ENCODE measurements around the gene ABHD6.

Gene ABHD6

DNA sequence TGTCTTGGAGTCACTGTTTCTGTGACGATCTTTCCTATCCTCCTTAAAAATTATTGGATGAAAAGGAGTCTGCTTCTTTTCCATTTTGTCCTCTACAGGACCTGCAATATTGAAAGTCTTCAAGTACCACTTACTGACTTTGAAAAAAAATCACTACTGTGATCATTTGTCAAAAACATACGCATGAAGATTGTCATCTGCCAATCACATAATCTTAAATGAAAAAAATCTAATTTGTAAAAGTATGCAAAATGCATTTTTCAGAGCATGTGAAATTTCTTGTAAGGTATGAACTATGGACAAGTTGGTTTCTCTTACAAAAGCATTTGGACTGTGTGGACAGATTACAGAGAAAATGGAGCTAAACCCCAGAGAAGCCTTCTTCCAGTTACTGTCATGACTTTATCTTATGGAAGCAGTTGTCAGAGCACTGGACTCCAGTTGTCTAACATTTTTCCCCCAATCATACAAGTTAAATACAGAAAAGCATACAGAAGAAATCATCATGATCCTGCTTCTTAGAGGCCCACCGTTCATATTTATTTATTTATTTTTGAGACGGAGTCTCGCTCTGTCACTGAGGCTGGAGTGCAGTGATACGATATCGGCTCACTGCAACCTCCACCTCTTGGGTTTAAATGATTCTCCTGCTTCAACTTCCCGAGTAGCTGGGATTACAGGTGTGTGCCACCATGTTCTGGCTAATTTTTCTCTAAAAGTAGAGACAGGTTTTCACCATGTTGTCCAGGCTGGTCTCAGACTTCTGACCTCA is 91.7 kb downstream of the ABHD6 start:
- TF ChIP-seq Cebpa-rat (IDR thresholded peaks at IDR 0.05): no peak
- Histone ChIP-seq H3K4me2 (no peak overlapping the region), H4K20me1 (no peaks in the 10 kb centered on the region), H3K36me3 (no peaks in the 10 kb centered on the region), H3K4me1 (peaks cover 46% of the 10 kb centered on the region), H3K9ac (no peak overlapping the region), H3K9me3 (no peaks in the 10 kb centered on the region), H3K27me3 (no peaks in the 10 kb centered on the region), H3K4me3 (no peak overlapping the region), H3K27ac (no peak overlapping the region)

DNA sequence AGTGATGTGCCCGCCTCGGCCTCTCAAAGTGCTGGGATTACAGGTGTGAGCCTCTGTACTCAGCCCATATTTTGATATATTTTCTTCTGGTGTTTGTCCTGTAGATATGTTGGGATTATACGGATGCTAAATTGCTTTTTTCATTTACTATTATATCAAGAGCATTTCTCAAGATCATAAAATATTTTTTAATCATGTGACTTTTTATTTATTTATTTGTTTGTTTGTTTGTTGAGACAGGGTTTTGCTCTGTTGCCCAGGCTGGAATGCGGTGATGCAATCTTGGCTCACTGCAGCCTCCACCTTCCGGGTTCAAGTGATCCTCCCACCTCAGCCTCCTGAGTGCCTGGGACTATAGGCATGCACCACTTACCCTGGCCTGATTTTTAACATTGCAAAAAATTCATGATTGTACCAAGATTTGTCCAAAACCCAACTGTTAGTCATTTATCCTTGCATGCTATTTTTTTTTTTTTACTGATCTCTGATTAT is 92.4 kb downstream of the ABHD6 start:
- Histone ChIP-seq H3K4me3 (no peak overlapping the region), H3K9me3 (no peaks in the 10 kb centered on the region), H3K4me1 (peaks cover 40% of the 10 kb centered on the region), H3K9ac (no peak overlapping the region), H3K27ac (no peak overlapping the region), H3K27me3 (no peaks in the 10 kb centered on the region), H4K20me1 (no peaks in the 10 kb centered on the region), H3K36me3 (no peaks in the 10 kb centered on the region), H3K4me2 (no peak overlapping the region)
- no peak for TF ChIP-seq Cebpa-rat (IDR thresholded peaks at IDR 0.05)

DNA sequence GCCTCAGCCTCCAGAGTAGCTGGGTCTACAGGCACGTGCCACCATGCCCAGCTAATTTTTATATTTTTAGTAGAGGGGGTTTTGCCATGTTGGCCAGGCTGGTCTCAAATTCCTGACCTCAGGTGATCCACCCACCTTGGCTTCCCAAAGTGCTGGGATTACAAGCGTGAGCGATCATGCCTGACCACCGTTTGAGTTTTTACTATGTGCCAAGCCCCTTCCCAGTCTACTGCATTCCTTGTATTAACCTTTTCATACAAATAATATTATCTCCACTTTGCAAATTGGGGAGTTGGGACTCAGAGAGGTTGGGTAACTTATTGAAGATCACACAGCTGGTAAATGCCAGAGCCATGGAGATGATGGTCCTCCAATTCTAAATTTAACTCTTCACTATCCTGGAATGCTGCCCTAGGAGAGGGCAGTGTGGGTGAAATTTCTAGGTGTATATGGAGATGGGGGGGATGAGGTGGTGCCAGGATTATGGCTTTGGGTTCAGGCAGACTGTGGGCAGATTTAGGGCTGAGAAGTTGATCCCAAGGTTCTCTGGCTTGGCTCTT is 94.1 kb downstream of the ABHD6 start:
- Histone ChIP-seq H3K4me3 (peak overlapping the region; percentile 98), H3K9me3 (no peaks in the 10 kb centered on the region), H3K4me2 (peak overlapping the region; percentile 87), H4K20me1 (no peaks in the 10 kb centered on the region), H3K27me3 (no peaks in the 10 kb centered on the region), H3K4me1 (peaks cover 44% of the 10 kb centered on the region), H3K27ac (peak overlapping the region; percentile 93; the same call in 1 of the 2 replicates), H3K9ac (peak overlapping the region; percentile 92; the same call in 1 of the 2 replicates), H3K36me3 (peaks cover 7% of the 10 kb centered on the region; the same call in 1 of the 2 replicates)
- no peak for TF ChIP-seq Cebpa-rat (IDR thresholded peaks at IDR 0.05)

DNA sequence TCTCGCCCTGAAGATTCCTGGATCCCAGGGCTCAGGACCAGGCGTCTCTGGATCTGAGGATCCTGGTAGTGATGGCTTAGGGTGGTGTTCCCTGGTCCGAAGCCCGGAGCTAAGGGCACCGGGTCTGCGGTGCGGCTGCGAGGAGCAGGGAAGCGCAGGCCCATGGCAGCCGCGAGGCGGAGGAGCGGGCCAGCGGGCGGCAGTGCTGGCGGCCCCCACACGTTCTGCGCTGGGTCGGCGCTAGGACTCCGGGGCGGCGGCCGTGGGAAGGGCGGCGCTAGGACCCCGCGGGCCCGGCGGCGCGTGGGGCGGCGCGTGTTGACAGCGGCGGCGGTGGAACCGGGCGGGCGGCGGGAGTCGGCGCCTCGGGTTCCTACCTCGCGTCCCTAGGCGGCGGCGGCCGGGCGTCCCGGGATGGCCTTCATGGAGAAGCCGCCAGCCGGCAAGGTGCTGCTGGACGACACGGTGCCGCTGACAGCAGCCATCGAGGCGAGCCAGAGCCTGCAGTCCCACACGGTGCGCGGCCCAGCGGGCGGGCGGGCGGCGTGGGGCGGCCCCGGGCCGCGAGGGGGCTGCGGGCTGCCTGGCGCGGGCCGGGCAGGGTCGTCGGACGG is 95.1 kb downstream of the ABHD6 start, which contains the start of gene PXK:
TSS of gene PXK (plus strand) at position 318 of the 614 bp plus-strand sequence. CDS start at position 415, 97 bp downstream.
- H3K4me1 ChIP-seq: peaks cover 49% of the 10 kb centered on the region
- no peaks in the 10 kb centered on the region for H4K20me1 ChIP-seq
- no peaks in the 10 kb centered on the region for H3K27me3 ChIP-seq
- peaks cover 17% of the 10 kb centered on the region for H3K36me3 ChIP-seq
- H3K9ac ChIP-seq: peak within 1 kb of the TSS; percentile 92
- no peak for TF ChIP-seq Cebpa-rat (IDR thresholded peaks at IDR 0.05)
- no peaks in the 10 kb centered on the region for H3K9me3 ChIP-seq
- peak within 1 kb of the TSS; percentile 98 for H3K4me3 ChIP-seq
- H3K4me2 ChIP-seq: peak within 1 kb of the TSS; percentile 87
- peak within 1 kb of the TSS; percentile 93 for H3K27ac ChIP-seq

DNA sequence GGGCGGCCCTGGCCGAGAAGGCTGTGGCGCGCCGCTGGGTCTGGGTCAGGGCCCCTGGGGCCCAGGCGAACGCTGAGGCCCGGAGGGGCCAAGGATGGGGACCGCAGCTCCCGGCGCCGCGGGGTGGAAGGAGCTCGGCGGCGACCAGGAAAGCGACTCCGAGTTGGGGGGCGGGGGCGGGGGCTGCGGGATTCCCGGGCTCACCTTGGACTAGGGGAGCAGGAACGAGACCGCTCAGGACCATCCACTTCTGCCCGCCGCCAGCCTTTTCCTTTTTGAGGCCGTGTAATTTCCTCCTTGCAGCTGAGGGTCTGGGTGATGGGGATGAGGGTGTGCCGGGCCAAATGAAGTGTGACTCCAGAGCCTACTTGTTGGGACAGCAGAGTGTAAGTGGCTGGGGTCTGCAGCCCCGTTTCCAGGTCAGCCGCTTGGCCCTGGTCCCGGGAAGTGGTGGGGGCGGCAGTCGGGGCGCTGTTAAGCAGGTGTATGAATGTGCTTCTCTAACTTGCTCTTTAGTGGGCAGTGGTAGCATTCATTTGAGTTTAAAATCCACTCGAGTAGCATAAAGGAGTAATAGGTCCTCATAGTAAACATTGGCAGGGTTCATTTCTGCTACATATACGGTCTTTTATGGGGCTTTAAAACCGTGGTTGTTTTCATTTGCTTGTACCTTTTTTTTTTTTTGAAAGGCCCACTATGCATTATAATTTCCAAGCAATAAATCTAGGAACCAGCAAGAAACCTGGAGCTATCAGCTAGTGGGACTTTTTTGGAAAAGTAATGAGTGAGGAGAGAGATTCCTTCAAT is 95.8 kb downstream of the ABHD6 start:
- H3K4me1 ChIP-seq: peaks cover 53% of the 10 kb centered on the region
- H3K9ac ChIP-seq: peak overlapping the region; percentile 92
- H3K4me2 ChIP-seq: peak overlapping the region; percentile 87
- H4K20me1 ChIP-seq: no peaks in the 10 kb centered on the region
- H3K9me3 ChIP-seq: no peaks in the 10 kb centered on the region
- peaks cover 24% of the 10 kb centered on the region for H3K36me3 ChIP-seq
- peak overlapping the region; percentile 93 for H3K27ac ChIP-seq
- peak overlapping the region; percentile 98 for H3K4me3 ChIP-seq
- no peak for TF ChIP-seq Cebpa-rat (IDR thresholded peaks at IDR 0.05)
- H3K27me3 ChIP-seq: no peaks in the 10 kb centered on the region

DNA sequence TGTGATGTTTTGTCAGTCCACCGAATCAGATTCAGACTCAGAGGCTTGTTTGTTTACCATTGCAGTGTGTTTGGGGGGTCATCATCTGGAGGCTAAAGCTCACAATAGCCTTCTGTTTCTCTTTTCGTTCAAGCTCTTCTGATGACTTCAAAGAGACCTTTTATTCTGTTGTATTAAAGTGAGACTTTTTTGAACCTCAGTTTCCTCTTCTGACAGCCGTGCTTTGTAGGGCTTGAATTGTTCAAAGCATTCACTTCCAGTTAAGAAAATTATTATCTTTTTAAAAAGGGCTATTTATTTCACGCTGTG is 96.4 kb downstream of the ABHD6 start:
- H3K27ac ChIP-seq: peak overlapping the region; percentile 93
- peak overlapping the region; percentile 92 for H3K9ac ChIP-seq

DNA sequence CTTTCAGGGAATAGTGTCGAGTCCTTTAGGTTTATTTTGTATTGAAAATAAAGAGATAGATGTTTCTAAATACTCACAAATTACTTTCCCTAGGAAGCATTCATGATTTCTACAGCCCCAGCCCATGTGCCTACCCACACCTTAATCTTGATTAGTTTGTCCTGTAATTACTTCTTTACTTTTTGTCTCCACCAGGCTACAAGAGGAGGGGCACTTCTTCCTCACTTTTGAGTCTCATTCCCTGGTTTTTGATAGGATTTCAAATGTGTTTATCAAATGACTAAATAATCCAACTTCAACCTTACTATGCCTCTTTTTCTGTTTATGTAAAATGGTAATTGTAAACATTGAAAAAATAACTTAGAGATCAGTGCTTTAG is 96.9 kb downstream of the ABHD6 start:
- peak overlapping the region; percentile 92 for H3K9ac ChIP-seq
- H3K4me1 ChIP-seq: peaks cover 63% of the 10 kb centered on the region
- peaks cover 35% of the 10 kb centered on the region for H3K36me3 ChIP-seq
- no peak for TF ChIP-seq Cebpa-rat (IDR thresholded peaks at IDR 0.05)
- peak overlapping the region; percentile 93 for H3K27ac ChIP-seq
- H3K27me3 ChIP-seq: no peaks in the 10 kb centered on the region
- H4K20me1 ChIP-seq: no peaks in the 10 kb centered on the region
- peak overlapping the region; percentile 87 for H3K4me2 ChIP-seq
- peak overlapping the region; percentile 98 for H3K4me3 ChIP-seq
- no peaks in the 10 kb centered on the region for H3K9me3 ChIP-seq

More for the DNA sequence above, 96.4 kb downstream of the ABHD6 start:
- no peak for TF ChIP-seq Cebpa-rat (IDR thresholded peaks at IDR 0.05)
- H3K4me1 ChIP-seq: peaks cover 58% of the 10 kb centered on the region
- H3K27me3 ChIP-seq: no peaks in the 10 kb centered on the region
- no peaks in the 10 kb centered on the region for H4K20me1 ChIP-seq
- no peaks in the 10 kb centered on the region for H3K9me3 ChIP-seq
- H3K4me2 ChIP-seq: peak overlapping the region; percentile 87
- peak overlapping the region; percentile 98 for H3K4me3 ChIP-seq
- peaks cover 30% of the 10 kb centered on the region for H3K36me3 ChIP-seq

DNA sequence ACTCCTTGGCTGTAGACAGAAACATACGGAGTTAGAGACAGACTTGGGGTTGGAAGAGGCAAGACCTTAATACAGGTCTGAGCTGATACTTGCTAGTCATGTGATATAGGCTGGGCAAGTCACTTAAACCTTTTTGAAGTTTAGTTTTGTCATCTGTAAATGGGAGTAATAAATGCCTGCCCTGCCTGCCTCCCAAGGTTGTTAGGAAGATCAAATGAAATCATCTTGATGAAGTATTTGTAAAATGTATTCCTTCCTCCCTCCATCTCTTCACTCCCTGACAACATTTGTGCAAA is 98.0 kb downstream of the ABHD6 start:
- H3K4me3 ChIP-seq: peak overlapping the region; percentile 98
- H4K20me1 ChIP-seq: no peaks in the 10 kb centered on the region
- peak overlapping the region; percentile 93 for H3K27ac ChIP-seq

DNA sequence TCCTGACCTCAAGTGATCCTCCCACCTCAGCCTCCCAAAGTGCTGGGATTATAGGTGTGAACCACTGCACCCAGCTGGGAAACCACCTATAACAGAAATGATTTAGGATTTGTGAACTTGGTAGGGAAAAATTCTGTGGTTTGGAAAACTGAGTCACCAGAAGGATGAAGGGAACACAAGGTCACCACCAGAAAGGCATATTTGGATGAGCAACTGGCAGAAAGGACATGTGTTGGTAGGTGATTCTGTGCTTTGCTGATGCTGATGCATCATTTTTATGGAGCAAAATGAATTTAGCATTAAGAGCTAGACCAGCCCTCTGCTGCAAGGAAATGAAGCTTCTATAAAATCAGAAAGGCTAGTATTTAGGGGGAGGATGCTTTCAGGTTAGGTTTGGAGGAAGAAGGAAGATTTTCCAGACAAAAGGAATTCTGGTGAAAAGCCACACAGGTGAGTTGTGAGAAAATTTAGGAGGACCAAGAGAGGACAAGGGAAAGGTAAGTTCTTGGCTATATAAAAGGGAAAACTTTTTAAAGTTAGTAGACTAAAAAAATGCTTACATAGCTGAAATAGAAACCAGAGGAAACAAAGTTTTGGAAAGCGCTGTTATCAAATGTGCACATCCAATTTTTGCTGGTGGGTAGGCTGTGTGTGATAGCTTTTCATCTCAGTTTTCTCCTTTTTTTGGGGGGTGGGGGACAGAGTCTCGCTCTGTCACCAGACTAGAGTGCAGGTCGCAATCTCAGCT is 98.7 kb downstream of the ABHD6 start:
- H3K9me3 ChIP-seq: no peaks in the 10 kb centered on the region
- H3K4me3 ChIP-seq: no peak overlapping the region
- H3K4me2 ChIP-seq: peak overlapping the region; percentile 87
- peak overlapping the region; percentile 23; the same call in 1 of the 2 replicates for H3K9ac ChIP-seq
- peaks cover 66% of the 10 kb centered on the region for H3K4me1 ChIP-seq
- peak overlapping the region; percentile 93; the same call in 1 of the 2 replicates for H3K27ac ChIP-seq
- H3K36me3 ChIP-seq: peaks cover 53% of the 10 kb centered on the region
- no peaks in the 10 kb centered on the region for H4K20me1 ChIP-seq
- no peaks in the 10 kb centered on the region for H3K27me3 ChIP-seq
- no peak for TF ChIP-seq Cebpa-rat (IDR thresholded peaks at IDR 0.05)

More for the DNA sequence above, 98.0 kb downstream of the ABHD6 start:
- H3K36me3 ChIP-seq: peaks cover 46% of the 10 kb centered on the region
- no peaks in the 10 kb centered on the region for H3K9me3 ChIP-seq
- peak overlapping the region; percentile 87 for H3K4me2 ChIP-seq
- H3K9ac ChIP-seq: peak overlapping the region; percentile 92
- peaks cover 66% of the 10 kb centered on the region for H3K4me1 ChIP-seq
- no peaks in the 10 kb centered on the region for H3K27me3 ChIP-seq
- TF ChIP-seq Cebpa-rat (IDR thresholded peaks at IDR 0.05): no peak
